PC-9 (cell line): ENCODE results near the gene PRIMA1.

ENCODE experiments used
- EZH2 ChIP-seq: fragments of 200-600 bp; sonication (generic); IDR thresholded peaks from 2 replicates; pipeline ENCODE4 v1.8.0; 2017; ENCODE audit warnings: antibody characterized with exemption, low read depth
- TF ChIP-seq, protein P1 (sequence below): fragments of 200-600 bp; sonication (generic); conservative IDR thresholded peaks from 2 replicates; pipeline ENCODE4 v1.6.1; 2017; ENCODE audit warnings: mixed run types, antibody characterized with exemption, mild to moderate bottlenecking, moderate library complexity

DNA sequence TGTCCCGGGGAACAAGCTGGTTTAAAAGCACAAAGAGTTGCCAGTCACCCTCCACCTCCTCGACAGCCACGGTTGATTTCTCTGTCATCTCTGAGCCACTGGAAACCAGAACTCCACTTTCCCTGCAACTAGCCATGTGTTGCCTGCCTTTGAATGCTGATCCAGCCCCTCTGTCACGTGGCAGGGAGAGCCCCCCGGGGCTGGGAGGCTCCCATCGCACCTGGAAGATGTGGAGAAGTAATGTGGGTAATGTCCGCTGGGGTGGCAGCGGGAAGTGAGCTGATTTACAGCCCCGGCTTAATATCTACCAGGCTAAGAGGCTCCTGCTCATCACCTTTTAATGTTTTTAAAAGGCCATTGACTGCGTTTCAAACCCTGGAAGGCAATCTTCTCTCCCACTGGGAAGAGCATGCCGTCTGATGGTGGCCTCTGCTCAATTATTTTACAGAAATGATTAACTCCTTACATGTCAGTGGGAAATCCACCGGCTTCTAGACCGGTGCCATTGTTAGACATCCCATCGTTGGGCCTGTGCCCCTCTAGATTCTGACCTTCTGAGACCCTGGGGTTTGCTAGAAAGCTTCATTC lies 7.4 kb downstream of the PRIMA1 start:
- TF ChIP-seq, protein P1, sequence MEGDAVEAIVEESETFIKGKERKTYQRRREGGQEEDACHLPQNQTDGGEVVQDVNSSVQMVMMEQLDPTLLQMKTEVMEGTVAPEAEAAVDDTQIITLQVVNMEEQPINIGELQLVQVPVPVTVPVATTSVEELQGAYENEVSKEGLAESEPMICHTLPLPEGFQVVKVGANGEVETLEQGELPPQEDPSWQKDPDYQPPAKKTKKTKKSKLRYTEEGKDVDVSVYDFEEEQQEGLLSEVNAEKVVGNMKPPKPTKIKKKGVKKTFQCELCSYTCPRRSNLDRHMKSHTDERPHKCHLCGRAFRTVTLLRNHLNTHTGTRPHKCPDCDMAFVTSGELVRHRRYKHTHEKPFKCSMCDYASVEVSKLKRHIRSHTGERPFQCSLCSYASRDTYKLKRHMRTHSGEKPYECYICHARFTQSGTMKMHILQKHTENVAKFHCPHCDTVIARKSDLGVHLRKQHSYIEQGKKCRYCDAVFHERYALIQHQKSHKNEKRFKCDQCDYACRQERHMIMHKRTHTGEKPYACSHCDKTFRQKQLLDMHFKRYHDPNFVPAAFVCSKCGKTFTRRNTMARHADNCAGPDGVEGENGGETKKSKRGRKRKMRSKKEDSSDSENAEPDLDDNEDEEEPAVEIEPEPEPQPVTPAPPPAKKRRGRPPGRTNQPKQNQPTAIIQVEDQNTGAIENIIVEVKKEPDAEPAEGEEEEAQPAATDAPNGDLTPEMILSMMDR, result no peak
- no peak for TF ChIP-seq EZH2
